GF-D8 (cell line): ENCODE results near the gene BSPRY.

Experiments
- DNase-seq: peaks from one replicate; lab custom pipeline; 2025; lab: John Stamatoyannopoulos, UW

The BSPRY gene

DNA sequence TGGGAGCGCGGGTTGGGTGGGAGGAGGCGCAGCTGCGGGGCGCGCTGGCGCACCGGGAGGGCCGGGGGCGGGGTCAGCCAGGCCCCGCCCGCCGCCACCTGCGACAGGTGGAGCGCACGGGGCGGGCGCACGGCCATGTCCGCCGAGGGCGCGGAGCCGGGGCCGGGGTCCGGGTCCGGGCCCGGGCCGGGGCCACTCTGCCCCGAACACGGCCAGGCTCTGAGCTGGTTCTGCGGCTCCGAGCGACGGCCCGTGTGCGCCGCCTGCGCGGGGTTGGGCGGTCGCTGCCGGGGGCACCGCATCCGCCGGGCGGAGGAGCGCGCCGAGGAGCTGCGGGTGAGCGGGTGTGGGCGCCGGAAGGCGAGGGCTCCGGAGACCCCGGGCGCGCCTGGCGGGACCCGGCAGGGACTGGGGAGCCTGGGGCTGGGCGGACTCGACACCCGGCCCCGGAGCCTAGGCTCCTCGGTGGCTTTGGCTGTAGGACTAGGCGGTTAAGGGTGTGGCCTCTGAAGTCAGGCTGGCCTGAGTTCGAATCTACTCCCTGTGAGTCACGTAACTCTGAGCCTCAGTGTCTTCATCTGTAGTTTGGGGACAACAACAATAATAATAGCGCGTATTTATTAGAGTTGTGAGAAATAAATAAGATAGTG lies at the start of gene BSPRY:
Gene BSPRY (plus strand): TSS at position 97 of the 650 bp plus-strand sequence. CDS start 39 bp downstream, at position 136.
- no peak for DNase-seq

DNA sequence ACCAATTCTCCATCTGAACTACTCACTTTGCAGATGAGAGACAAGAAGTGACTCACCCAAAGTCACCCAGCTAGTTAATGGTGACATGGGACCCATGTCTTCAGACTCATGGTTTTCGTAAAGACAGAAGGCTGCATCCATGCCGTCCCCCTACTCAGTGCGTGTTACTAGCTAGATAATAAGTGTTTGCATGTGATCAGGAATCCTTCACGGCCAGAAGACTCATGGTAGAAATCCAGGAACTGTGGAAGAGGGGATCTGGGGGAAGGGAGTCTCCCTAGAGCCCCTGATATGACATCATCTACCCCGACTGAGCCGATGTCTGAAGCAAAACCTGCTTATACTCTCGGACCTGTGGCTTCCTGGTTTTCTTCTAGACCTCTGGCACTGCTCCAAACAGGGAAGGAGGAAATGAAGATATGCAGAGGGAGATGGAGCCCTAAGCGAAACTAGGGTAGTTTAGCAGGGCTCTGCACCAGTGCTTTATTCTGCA lies 49.5 kb upstream of the BSPRY start:
- no peak for DNase-seq

DNA sequence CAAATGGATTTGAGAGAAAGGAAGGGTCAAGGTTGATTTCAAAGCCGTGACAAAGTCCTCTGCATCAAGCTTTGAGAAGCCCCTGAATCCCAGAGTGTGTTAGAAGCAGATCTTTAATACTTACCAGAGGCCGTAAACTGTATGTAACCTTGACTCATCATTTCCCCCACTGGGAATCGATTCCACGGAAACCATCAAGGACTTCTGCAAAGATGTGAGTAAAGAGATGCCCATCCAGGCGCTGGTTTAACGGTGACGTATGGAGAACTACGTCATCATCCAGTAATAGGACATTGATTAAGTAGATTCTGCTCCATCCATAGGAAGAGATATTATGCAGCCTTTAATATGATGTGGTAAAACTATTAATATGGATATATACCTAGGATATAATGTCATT lies 47.8 kb upstream of the BSPRY start:
- DNase-seq, result no peak

DNA sequence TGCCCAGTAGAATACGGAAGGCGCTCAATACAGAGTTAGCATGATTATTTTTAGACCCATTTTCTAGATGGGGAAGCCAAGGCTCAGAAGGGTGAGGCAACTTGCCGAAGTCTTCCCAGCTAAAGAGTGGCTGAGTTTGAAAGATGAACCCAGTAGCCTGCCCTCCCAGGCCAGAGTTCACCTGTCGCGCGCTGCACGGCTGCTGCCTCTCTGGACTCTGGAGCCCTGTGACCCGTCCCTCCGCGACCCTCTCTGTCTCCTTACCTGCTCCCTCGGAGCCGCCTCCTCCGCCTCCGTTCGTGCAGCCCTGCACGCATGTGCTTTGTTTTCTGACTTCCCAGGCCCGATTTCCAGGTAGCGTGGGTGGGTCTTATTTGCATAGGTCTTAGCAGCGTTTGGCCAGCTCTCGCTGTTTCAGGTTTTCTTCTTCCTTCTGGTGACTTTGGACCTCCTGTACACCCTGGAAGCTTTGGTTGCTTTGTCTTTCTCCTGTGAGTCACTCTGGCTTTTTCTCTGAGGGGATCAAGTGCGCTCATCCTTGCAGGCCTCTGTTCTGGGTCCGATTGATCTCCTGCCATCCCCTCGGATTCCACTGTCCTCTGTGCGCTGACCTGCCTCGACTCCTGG lies 46.4 kb upstream of the BSPRY start, which contains the start of gene RNF183:
Gene RNF183 (minus strand): TSS at position 585 of the 627 bp plus-strand sequence. CDS start 5,192 bp downstream, outside the sequence.
- no peak for DNase-seq

DNA sequence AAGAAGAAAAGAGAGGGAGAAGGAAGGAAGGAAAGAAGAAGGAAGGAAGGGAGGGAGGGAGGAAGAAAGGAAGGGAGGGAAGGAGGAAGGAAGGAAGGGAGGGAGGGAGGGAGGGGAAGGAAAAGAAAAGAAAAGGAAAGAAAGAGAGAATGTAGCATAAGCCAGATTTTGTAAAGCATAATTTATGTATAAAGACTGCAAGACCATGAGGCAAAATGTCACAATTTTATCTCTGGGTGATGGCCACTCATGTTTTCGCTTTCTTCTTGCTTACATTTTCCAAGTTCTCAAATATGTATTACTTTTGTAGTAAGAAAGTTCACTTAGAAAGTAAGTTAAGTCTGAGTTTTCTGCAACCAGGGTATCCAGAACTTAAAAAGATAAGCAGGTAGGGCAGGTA lies 42.8 kb upstream of the BSPRY start:
- DNase-seq, result no peak

DNA sequence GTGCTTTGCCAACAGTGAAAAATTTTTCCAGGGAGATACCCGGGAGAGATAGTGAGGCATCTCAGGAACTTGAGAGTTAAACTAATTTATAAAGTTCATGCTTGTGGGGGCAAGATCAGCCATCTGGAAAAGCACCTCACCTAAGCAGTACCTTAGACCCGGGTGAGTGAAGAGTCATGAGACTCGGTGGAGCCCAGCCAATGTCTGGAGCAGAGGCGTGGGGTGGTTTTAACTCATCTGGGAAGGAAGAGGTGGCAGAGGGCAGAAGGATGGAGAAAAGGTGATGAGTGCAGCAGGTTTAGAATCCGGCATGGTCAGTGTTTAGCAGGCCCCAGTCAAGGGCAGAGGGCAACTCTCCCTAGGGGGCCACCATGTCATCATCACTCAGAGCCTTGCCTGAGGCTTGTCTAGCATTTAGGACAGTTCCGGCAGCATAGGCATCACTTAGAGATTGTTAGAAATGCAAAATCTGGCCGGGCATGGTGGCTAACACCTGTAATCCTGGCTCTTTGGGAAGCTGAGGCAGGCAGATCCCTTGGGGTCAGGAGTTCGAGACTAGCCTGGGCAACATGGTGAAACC lies 41.9 kb upstream of the BSPRY start:
- no peak for DNase-seq

DNA sequence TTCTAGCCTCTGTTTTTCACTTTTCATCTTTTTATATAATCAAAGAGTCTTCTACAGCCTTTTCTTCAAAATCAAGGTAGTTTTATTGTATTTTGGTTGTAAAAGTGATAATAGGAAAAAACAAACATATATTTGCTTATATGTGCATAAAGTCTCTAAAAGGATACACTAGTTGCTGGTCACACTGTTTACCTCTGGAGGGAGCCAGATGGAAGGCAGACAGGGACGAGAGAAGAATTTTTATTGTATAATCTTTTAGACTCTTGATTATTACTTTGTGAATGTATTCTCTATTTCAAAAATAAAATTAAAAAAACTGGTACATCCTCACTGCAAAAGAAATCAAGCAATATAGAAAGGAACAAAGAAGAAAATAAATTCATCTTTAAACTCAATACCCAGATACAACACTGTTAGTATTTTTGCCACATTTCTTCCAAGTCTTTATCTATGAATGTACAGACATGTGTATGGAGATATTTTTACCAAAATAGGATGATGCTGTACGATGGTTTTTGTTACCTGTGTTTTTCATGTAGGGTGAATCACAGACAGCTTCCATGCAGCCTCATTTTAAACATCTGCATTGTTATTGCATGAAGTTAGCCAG lies 40.0 kb upstream of the BSPRY start:
- DNase-seq, result peak; percentile 24

DNA sequence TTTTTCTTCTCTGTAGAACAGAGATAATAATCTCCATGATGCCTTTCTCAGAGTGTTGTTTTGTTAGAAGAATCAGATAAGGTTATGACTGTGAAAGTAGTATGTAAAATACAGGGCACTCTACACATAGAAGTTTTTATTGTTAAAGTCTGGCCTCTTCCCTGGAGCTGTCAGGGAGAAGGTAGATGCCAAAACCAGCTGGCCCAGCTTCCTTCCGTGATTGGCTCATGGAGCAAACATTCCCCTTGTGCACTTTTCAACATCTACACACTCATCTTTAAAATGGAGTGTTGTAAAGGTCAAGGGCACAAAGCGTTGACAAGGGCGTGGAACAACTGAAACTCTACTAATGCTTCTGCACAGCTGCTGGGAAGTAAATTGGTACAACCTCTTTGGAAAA lies 38.8 kb upstream of the BSPRY start:
- DNase-seq, result no peak

DNA sequence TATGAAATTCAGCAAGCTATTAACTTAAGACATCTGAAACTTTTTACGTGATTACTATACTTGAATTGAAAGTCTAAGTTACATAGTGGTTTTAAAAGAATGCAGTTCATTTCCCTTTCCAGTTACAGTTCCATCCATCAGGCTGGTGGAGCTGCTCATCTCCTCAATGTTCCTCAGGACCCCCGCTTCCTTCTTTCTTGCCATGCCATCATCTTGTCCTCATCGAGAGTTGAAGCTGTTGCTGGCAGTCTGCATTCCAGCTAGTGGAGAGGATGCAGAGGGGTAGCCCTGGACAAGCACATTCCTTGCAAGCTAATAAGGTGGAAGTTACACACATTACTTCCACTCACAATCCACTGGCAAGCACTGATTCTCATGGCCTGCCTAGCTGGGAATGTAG lies 37.4 kb upstream of the BSPRY start:
- no peak for DNase-seq

DNA sequence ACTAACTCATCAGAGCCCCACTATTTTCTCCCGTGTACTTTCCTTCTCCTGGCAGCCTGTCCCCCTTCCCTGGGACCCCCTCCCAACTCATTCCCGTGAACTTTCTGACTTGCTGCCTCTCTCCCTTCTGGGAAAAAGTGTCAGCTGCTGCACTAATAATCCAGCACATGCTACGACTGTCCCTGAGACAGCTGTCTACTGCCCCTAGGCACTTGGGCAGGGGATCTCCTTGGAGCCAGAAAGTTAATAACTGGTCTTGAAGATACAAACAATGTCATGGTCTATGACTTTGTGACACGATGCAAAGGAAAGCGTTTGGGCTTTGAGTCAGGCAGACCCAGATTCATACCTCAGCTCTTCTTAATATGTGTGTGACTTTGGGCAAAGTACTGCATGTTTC lies 36.1 kb upstream of the BSPRY start:
- DNase-seq, result no peak

DNA sequence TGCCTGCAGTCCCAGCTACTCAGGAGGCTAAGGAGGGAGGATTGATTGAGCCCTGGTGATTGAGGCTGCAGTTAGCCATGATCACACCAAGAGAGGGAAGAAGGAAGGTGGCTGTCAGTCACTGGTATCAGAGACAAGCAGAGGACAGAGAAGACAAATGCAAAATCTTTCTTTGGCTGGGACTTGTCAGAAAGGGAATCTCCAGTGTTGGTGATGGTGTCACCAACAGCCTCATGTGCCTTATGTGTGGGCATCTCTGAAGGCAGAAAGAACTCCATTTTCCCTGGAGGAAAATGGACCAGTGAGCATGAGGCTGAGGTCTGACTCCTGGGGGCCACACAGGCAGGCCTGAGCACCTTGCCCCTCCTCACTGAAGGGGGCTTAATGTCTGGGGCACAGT lies 34.1 kb upstream of the BSPRY start:
- no peak for DNase-seq

DNA sequence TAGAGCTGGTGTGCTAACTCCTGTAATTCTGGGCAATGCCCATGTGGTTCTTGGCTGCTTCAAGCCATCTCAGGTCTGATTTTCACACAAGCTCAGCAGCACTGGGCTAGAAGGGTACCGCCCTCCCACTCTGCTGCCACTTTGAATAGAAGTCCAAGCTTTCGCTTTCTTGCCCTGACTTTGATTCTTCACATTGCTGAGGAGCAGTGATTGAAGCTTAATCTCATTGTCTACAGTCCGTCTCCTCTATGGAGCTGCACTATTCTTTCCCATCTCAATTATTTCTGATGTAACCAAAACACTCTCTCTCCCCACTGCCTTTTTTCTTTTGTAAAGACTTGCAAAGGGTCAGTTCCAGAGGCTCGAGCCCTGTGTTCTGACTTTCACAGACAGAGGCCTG lies 33.3 kb upstream of the BSPRY start:
- no peak for DNase-seq

DNA sequence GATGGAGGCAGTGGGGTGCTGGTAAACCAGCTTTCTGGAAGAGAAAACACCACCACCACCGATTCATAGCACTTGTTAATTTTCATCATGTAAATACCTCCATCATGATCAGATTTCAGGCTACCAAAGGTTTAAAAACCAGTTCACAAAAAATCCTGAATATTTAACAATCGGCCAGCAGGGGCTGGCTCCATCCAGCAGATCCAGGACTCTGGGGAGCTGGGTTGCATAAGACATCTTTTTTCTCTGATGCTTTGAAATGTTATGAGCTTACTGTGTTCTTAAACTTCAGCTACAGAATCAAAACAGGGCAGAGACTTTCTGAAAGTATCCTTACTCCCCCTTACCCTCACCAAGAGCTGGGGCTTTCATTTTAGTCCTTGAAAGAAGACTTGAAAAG lies 31.6 kb upstream of the BSPRY start:
- DNase-seq, result no peak

DNA sequence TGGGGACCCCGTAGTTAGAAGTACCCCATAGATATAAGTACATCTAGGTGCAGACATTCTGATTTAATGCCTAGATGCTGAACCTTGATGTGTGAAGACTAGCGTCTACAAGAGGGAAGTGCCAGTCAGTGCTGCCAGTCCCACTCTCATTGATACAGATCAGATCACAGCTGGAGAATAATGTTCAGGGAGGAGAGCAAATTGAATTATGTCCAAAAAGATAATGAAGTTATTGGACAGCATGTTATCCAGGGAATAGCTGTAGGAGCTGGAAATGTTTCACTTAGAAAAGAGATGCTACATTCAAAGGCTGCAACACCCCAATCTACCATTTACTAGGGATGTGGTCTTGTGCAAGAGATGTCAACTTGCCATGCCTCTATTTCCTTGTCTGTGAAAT lies 30.3 kb upstream of the BSPRY start:
- no peak for DNase-seq

DNA sequence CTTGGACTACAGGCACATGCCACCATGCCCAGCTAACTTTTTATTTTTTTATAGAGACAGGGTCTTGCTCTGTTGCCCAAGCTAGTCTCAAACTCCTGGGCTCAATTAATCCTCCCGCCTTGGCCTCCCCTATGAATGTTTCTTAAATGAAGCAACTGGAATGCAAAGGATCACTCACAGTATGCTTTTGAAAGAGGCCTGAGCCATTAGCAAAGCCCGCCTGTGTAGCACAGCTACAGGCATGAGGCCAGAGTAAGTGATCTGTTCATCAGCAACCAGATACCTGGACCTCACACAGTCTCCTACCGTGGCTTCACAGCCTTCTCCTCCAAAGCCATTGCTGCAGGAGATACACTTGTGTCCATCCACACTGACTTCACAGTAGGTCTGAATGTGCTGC lies 29.3 kb upstream of the BSPRY start:
- no peak for DNase-seq

DNA sequence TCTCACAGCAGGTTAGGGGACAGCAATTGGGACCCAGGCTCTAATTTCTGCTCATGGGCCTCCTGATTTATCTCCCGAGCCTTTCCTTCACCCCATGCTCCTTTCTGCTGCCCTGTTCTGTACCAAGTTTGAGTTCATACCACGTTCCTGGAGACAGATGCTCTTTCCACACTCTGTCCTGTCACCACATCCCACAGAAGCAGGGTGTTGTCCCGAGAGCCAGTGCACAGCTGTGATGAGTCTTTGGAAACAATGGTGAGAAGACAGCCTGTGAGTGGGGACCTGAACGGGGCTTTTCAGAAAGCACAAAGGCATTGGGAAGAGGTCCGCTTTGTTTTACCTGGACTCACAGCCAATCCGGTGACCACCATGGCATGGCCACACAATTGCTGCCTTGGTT lies 26.7 kb upstream of the BSPRY start:
- DNase-seq, result no peak

DNA sequence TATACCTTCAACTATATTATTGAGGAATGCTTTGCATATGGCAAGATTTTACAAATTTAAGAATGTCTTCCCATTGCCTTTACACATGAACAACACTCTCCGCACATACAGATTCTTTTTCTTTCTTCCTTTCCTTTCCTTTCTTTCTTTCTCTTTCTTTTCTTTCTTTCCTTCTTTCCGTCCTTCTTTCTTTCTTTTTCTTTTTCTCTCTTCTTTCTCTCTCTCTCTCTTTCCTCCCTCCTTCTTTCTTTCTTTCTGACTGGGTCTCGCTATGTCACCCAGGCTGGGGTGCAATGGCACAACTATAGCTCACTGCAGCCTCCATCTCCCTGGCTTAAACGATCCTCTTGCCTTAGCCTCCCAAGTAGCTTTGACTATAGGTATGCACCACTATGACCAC lies 23.1 kb upstream of the BSPRY start:
- DNase-seq, result no peak

DNA sequence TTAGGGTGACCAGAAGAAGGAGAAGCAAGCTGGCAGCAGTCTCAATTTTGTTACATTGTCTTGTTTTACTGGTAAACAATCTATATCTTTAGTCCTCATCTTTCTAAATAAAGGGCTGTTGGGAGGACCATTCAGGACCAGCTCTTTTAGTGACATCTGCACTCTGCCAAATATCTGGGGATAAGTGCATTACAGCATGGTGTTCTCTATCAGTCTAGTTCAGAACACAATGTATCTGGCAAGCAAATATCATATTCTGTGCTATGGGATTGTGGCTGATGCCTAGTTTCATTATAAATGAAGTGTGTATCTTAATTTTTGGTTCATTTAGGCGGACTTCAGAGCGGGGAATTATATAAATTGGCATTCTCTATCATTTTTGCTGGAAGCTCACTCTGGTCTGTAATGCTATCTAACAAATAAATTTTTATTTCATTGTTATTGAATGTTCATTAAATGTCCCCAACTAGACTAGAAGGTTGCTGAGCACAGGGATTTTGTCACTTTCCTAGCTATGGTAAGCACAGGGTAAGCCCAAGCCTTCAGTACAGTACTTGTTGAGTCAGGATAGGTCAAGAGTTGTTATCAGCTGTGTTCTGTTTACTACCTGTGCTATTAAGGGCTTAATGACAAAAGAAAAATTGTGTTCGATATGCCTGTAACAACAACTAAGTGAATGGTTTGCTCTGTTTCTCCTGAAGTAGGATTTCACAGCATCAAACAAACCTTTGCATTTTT lies 21.1 kb upstream of the BSPRY start:
- no peak for DNase-seq

DNA sequence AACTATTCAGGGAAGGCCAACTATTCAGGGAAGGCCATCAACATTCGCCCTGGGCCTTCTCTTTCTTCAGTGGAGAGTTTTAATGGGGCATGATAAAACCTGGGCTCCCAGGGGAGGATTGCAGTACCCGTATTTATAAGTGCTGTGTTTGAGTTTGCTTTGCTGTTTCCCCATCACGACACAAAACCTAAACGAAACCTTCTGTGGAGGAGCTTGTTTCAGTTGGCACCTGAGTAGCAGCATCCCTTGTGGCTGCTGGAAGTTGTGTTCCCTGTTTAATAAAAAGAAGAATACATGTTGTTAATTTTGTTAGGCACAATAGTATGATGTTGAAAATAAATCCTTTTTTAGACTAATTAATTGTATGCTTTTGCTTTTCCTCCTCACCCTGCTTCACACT lies 17.6 kb upstream of the BSPRY start:
- no peak for DNase-seq

DNA sequence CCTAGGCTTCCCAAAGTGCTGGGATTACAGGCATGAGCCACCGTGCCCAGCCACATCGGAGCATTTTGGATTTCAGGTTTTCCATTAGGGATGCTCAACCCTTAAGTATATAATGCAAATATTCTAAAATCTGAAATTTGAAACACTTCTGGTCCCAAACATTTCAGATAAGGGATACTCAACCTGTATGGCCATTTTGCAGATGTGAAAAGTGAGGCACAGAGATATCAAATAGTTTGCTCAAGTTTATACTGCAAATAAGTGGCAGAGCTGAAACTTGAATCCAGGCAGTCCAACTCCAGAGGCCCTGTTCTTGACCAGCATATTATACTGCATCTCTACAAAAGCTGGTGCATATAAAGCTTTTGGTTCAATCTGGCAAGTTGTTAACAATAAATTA lies 11.6 kb upstream of the BSPRY start:
- no peak for DNase-seq

DNA sequence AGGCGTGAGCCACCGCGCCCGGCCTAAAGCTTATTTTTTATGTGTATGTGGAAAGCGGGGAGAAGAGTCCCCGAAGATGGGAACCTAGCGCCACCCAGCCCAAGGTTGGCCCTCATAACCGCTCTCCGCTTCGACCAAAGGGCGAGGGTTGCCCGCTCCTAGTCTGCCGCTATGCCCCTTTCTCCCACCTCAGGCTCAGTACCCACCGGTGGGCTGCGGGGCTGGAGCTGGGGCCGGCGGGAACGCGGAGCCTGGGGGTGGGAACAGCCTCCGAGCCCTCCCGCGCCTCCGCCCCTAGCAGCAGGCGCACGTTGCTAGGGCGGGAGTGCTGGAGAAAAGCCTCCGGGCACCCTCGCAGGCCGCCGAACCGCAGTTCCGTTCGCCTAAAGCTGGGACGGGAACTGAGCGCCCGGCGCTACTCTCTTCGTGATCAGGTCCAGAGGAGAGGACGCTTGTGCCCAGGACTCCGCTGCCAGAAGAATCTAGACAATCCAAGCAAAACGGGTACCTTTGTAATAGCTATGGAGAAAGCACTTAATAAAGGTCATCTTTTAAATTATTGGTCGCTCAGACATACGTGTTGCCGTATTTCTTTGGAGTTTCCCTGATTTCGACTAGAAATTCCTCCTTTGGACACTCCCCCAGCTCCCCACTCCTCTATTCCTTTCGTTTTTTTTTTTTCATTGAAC lies 9.2 kb upstream of the BSPRY start, which contains the start of gene WDR31:
Gene WDR31 (minus strand): TSS at position 265 of the 689 bp plus-strand sequence. CDS start 8,253 bp downstream, outside the sequence.
- peak; percentile 60 for DNase-seq
